H1 (cell line): Measurements from ENCODE around the gene PPP1R14C. TPM values are rescaled to one million over a fixed set of nuclear protein-coding genes. Genes with fewer than 3 reads are reported as not detected.

Source experiments
- CTCF ChIA-PET: fragments of 300-600 bp; sonication (Branson Sonifier 250); formaldehyde crosslinking; loops from one replicate; lab custom pipeline; 2021; ENCODE audit not compliant: partially characterized antibody; lab: Charles Lee
- POLR2A ChIA-PET: fragments of 300-600 bp; sonication (Branson Sonifier 250); formaldehyde crosslinking; loops from one replicate; lab custom pipeline; 2021; ENCODE audit warnings: inconsistent platforms; ENCODE audit not compliant: partially characterized antibody; lab: Charles Lee
- DNase-seq, 2 experiments: peaks; one replicate each; pipeline versions ENCODE4 v3.0.0 to v3.0.0-alpha.2; 2010 to 2022; ENCODE audit warnings: low spot score in 2 of 2, low read depth in 1 of 2, mixed read lengths in 1 of 2
- FAIRE-seq: peaks from 2 replicates; lab custom pipeline; 2011; peaks lifted over from hg19 to GRCh38; lab: Jason Lieb, UNC
- H2AFZ ChIP-seq: 2 replicates; pipeline ENCODE4 v1.8.1; 2012; ENCODE audit warnings: low read length, inconsistent platforms
- H2AK5ac ChIP-seq: 2 replicates; pipeline ENCODE4 v1.6.1; 2013; ENCODE audit warnings: low read depth, low read length
- H2BK120ac ChIP-seq: replicated peaks from 2 replicates; pipeline ENCODE3; 2013; ENCODE audit warnings: low read depth, low read length, inconsistent platforms
- H2BK12ac ChIP-seq: 2 replicates; pipeline ENCODE4 v1.6.1; 2013; ENCODE audit warnings: low read depth, low read length
- H2BK15ac ChIP-seq: 2 replicates; pipeline ENCODE4 v1.6.1; 2013; ENCODE audit warnings: low read length
- H2BK20ac ChIP-seq: 2 replicates; pipeline ENCODE4 v1.6.1; 2013; ENCODE audit warnings: low read length
- H2BK5ac ChIP-seq: 2 replicates; pipeline ENCODE4 v1.6.1; 2013; ENCODE audit warnings: low read depth, low read length
- H3K14ac ChIP-seq: 2 replicates; pipeline ENCODE4 v1.6.1; 2013; ENCODE audit warnings: inconsistent platforms; ENCODE audit not compliant: insufficient read length
- H3K18ac ChIP-seq: 2 replicates; pipeline ENCODE4 v1.6.1; 2013; ENCODE audit warnings: low read length; ENCODE audit errors: extremely low read depth
- H3K23ac ChIP-seq: 2 replicates; pipeline ENCODE4 v1.6.1; 2013; ENCODE audit warnings: inconsistent platforms; ENCODE audit not compliant: insufficient read length
- H3K23me2 ChIP-seq: 2 replicates; pipeline ENCODE4 v1.6.1; 2013; ENCODE audit warnings: low read depth, low read length
- H3K27ac ChIP-seq: 2 replicates; pipeline ENCODE4 v1.6.1; 2011; ENCODE audit warnings: low read depth, low read length, inconsistent platforms
- H3K27me3 ChIP-seq, 4 experiments: replicated peaks in 1 of 4; 1 replicate in 1 of 4; 2 replicates in 3 of 4; pipeline versions ENCODE4 v1.6.1 to v1.8.1; 2011 to 2013; ENCODE audit warnings: low read length in 3 of 4, mild to moderate bottlenecking in 3 of 4, inconsistent platforms in 2 of 4, mixed read lengths in 2 of 4, moderate library complexity in 1 of 4; ENCODE audit not compliant: control insufficient read depth in 3 of 4, insufficient read depth in 3 of 4; ENCODE audit errors: extremely low read depth in 1 of 4
- H3K36me3 ChIP-seq, 4 experiments: 2 replicates each; pipeline versions ENCODE4 v1.6.1 to v1.8.1; 2011 to 2013; ENCODE audit warnings: mild to moderate bottlenecking in 4 of 4, low read length in 3 of 4, moderate library complexity in 2 of 4, control low read depth in 1 of 4, inconsistent platforms in 1 of 4; ENCODE audit not compliant: insufficient read depth in 4 of 4, control insufficient read depth in 2 of 4
- H3K4ac ChIP-seq: replicated peaks from 2 replicates; pipeline ENCODE3; 2013; ENCODE audit warnings: low read length, low read depth, mixed read lengths, inconsistent platforms; ENCODE audit not compliant: insufficient read length
- H3K4me1 ChIP-seq, 4 experiments: replicated peaks in 1 of 4; 1 replicate in 1 of 4; 2 replicates in 3 of 4; pipeline versions ENCODE4 v1.6.1 to v1.8.1; 2011 to 2013; ENCODE audit warnings: low read length in 3 of 4, inconsistent platforms in 2 of 4, mixed read lengths in 1 of 4; ENCODE audit not compliant: insufficient read depth in 4 of 4, control insufficient read depth in 3 of 4
- H3K4me2 ChIP-seq, 2 experiments: 2 replicates each; pipeline versions ENCODE4 v1.6.1 to v1.8.1; 2011 to 2013; ENCODE audit warnings: low read depth in 2 of 2, low read length in 2 of 2, control low read depth in 1 of 2, inconsistent platforms in 1 of 2, mild to moderate bottlenecking in 1 of 2; ENCODE audit not compliant: insufficient read depth in 1 of 2
- H3K4me3 ChIP-seq, 4 experiments: fragments of 200-600, 300-600 bp in 1 of 4; sonication (generic), shearing (Covaris generic), sonication (Bioruptor Twin) in 1 of 4; 2 replicates each; pipeline versions ENCODE4 v1.5.1 to v1.8.1; 2011 to 2016; ENCODE audit warnings: low read length in 4 of 4, low read depth in 3 of 4, control low read depth in 2 of 4, inconsistent platforms in 2 of 4, mild to moderate bottlenecking in 2 of 4, mixed read lengths in 1 of 4, moderate library complexity in 1 of 4; ENCODE audit not compliant: insufficient read depth in 2 of 4; ENCODE audit errors: extremely low read depth in 1 of 4
- H3K56ac ChIP-seq: replicated peaks from 2 replicates; pipeline ENCODE3; 2013; ENCODE audit warnings: low read depth, mild to moderate bottlenecking, mixed read lengths, low read length, inconsistent platforms; ENCODE audit not compliant: insufficient read length
- H3K79me1 ChIP-seq: 2 replicates; pipeline ENCODE4 v1.6.1; 2013; ENCODE audit warnings: low read depth, low read length, control low read depth
- H3K79me2 ChIP-seq, 2 experiments: 2 replicates each; pipeline versions ENCODE4 v1.6.1 to v1.8.1; 2012 to 2013; ENCODE audit warnings: low read length in 2 of 2, mild to moderate bottlenecking in 2 of 2, inconsistent platforms in 1 of 2; ENCODE audit not compliant: insufficient read depth in 2 of 2, control insufficient read depth in 1 of 2
- H3K9ac ChIP-seq, 4 experiments: replicated peaks in 1 of 4; 1 replicate in 1 of 4; 2 replicates in 3 of 4; pipeline versions ENCODE4 v1.6.1 to v1.8.1; 2011 to 2013; ENCODE audit warnings: low read depth in 3 of 4, low read length in 3 of 4, control low read depth in 2 of 4, mild to moderate bottlenecking in 2 of 4, moderate library complexity in 2 of 4, inconsistent platforms in 1 of 4; ENCODE audit errors: extremely low read depth in 1 of 4
- H3K9me3 ChIP-seq, 2 experiments: 2 replicates each; pipeline versions ENCODE4 v1.6.1 to v1.8.1; 2012 to 2013; ENCODE audit warnings: mild to moderate bottlenecking in 2 of 2, moderate library complexity in 2 of 2, control low read depth in 1 of 2, inconsistent platforms in 1 of 2, low read depth in 1 of 2, low read length in 1 of 2, mixed read lengths in 1 of 2; ENCODE audit not compliant: insufficient read depth in 2 of 2
- H4K20me1 ChIP-seq, 2 experiments: replicated peaks in 1 of 2; 2 replicates each; pipeline versions ENCODE3 to v1.8.1; 2011 to 2013; ENCODE audit warnings: inconsistent platforms in 2 of 2, low read length in 2 of 2, mild to moderate bottlenecking in 1 of 2; ENCODE audit not compliant: insufficient read depth in 2 of 2, control insufficient read depth in 1 of 2
- H4K5ac ChIP-seq: 2 replicates; pipeline ENCODE4 v1.6.1; 2013; ENCODE audit warnings: low read length, low read depth, mixed read lengths, inconsistent platforms; ENCODE audit not compliant: insufficient read length
- H4K8ac ChIP-seq: 2 replicates; pipeline ENCODE4 v1.8.0; 2013; ENCODE audit warnings: mild to moderate bottlenecking, moderate library complexity, low read length, inconsistent platforms; ENCODE audit not compliant: insufficient read depth; ENCODE audit errors: extremely low read depth
- H4K91ac ChIP-seq: replicated peaks from 2 replicates; pipeline ENCODE3; 2013; ENCODE audit warnings: low read length, mixed read lengths, inconsistent platforms; ENCODE audit not compliant: insufficient read length
- ASH2L ChIP-seq: fragments of 200-600, 300-600 bp; sonication (generic); IDR thresholded peaks from one replicate; pipeline ENCODE4 v1.7.1; 2017; ENCODE audit warnings: low read length
- CBX5 ChIP-seq: fragments of 300-800, 300-1000 bp; sonication (generic); IDR thresholded peaks from 2 replicates; pipeline ENCODE4 v1.7.1; 2016; ENCODE audit warnings: antibody characterized with exemption, low read length, low read depth
- CREB1 ChIP-seq: IDR thresholded peaks from 2 replicates; pipeline ENCODE4 v1.6.1; 2012; ENCODE audit warnings: inconsistent platforms
- EP300 ChIP-seq, 2 experiments: IDR thresholded peaks; 1 replicate in 1 of 2; 2 replicates in 1 of 2; pipeline ENCODE4 v1.6.1; 2011 to 2012; ENCODE audit warnings: low read depth in 2 of 2, low read length in 2 of 2, mild to moderate bottlenecking in 2 of 2, borderline replicate concordance in 1 of 2, inconsistent platforms in 1 of 2, moderate library complexity in 1 of 2
- EZH2 ChIP-seq: fragments of 200-600 bp; sonication (generic); IDR thresholded peaks from 2 replicates; pipeline ENCODE4 v1.7.1; 2012; ENCODE audit warnings: low read depth, mild to moderate bottlenecking, moderate library complexity, low read length, inconsistent platforms; ENCODE audit not compliant: severe bottlenecking
- HDAC2 ChIP-seq, 2 experiments: fragments of 300-600 bp in 1 of 2; sonication (generic) in 1 of 2; IDR thresholded peaks; 2 replicates each; pipeline ENCODE4 v1.6.1; 2011 to 2012; ENCODE audit warnings: low read depth in 2 of 2, low read length in 2 of 2, mild to moderate bottlenecking in 2 of 2, moderate library complexity in 2 of 2, borderline replicate concordance in 1 of 2, inconsistent platforms in 1 of 2
- JUN ChIP-seq: IDR thresholded peaks from 2 replicates; pipeline ENCODE4 v1.6.1; 2011; ENCODE audit warnings: low read depth, mild to moderate bottlenecking, improper control_type of control experiment, low read length
- NANOG ChIP-seq: IDR thresholded peaks from 2 replicates; pipeline ENCODE4 v1.6.1; 2011; ENCODE audit warnings: low read length, low read depth, mild to moderate bottlenecking, inconsistent platforms; ENCODE audit not compliant: insufficient read depth, poor library complexity, severe bottlenecking
- PHF8 ChIP-seq: fragments of 200-600 bp; sonication (generic); conservative IDR thresholded peaks from 2 replicates; pipeline ENCODE4 v1.7.1; 2012; ENCODE audit warnings: low read depth, mild to moderate bottlenecking, inconsistent platforms, low read length, moderate library complexity
- RBBP5 ChIP-seq: IDR thresholded peaks from 2 replicates; pipeline ENCODE4 v1.7.1; 2012; ENCODE audit warnings: low read depth, mild to moderate bottlenecking, inconsistent platforms, low read length, moderate library complexity, borderline replicate concordance
- SIX5 ChIP-seq: IDR thresholded peaks from 2 replicates; pipeline ENCODE4 v1.6.1; 2011; ENCODE audit warnings: mild to moderate bottlenecking, low read depth, low read length
- SP2 ChIP-seq: IDR thresholded peaks from 2 replicates; pipeline ENCODE4 v1.6.1; 2012; ENCODE audit warnings: mild to moderate bottlenecking, low read length, inconsistent platforms
- TAF7 ChIP-seq: optimal IDR thresholded peaks from 2 replicates; pipeline ENCODE3; 2011; ENCODE audit warnings: low read depth, mild to moderate bottlenecking, inconsistent platforms, low read length, moderate library complexity, borderline replicate concordance
- YY1 ChIP-seq: IDR thresholded peaks from 2 replicates; pipeline ENCODE4 v1.6.1; 2011; ENCODE audit warnings: low read depth, mild to moderate bottlenecking, low read length
- ZNF274 ChIP-seq: IDR thresholded peaks from 2 replicates; pipeline ENCODE4 v1.7.0; 2012; ENCODE audit warnings: low read length, borderline replicate concordance; ENCODE audit errors: extremely low read depth
- WGBS, 2 experiments: shearing (Covaris generic) in 1 of 2; methylation state at CpG; one replicate each; pipeline versions ENCODE4 v1.1.6 to v1.1.7; 2013 to 2015; ENCODE audit warnings: low lambda C conversion rate in 2 of 2, mixed read lengths in 2 of 2, inconsistent platforms in 1 of 2, low coverage in 1 of 2, missing lambda C conversion rate in 1 of 2; ENCODE audit not compliant: insufficient replicate concordance in 2 of 2, insufficient coverage in 1 of 2, insufficient read length in 1 of 2; ENCODE audit errors: extremely low coverage in 1 of 2, missing lambda C conversion rate in 1 of 2; 5-methylcytosine and 5-hydroxymethylcytosine counted together
- polyA plus RNA-seq, 7 experiments: library from polyadenylated mRNA; depleted of rRNA in 3 of 7; stranded (reverse) in 5 of 7; unstranded in 2 of 7; fragments of >200 nt in 5 of 7; fragments of 200-250 nt in 2 of 7; gene quantifications; 1 replicate in 5 of 7; 2 replicates in 1 of 7; 4 replicates in 1 of 7; pipeline versions ENCODE4 v1.2.1 to v1.2.3, GENCODE V29; 2011 to 2013; ENCODE audit warnings: missing spikeins in 2 of 7, mixed read lengths in 2 of 7
- total RNA-seq: library from RNA; stranded (reverse); fragmentation: NEBNext Ultra II Directional; extraction: Animal tissue kit (Norgen Biotek cat#: 25700); gene quantifications from 2 replicates; pipeline ENCODE4 v1.2.1, GENCODE V29; 2021

PPP1R14C gene
- total and polyA plus RNA-seq, 2 of the 8 experiments (the other 6 are each of a cell fraction or from before 2014, with no cell fraction given), result 0.30 to 0.61 TPM

- no peak overlapping the region for H2BK5ac ChIP-seq
- ChIA-PET POLR2A (no interaction called here), CTCF (no interaction called here)
- H3K27ac ChIP-seq, result no peak overlapping the region
- H4K91ac ChIP-seq, result no peak overlapping the region
- no peak overlapping the region for H3K23ac ChIP-seq
- no peak overlapping the region for H3K18ac ChIP-seq
- no peak overlapping the region for H3K14ac ChIP-seq
- no peak overlapping the region for H3K56ac ChIP-seq
- no peaks in the 10 kb centered on the region for H3K79me2 ChIP-seq
- no peak overlapping the region for H2BK120ac ChIP-seq
- H2BK20ac ChIP-seq, result no peak overlapping the region
- no peak overlapping the region for H2AK5ac ChIP-seq
- H3K79me1 ChIP-seq, result no peaks in the 10 kb centered on the region
- DNase-seq (no peak), FAIRE-seq (no peak)
- H3K4me2 ChIP-seq, result no peak overlapping the region
- no peak overlapping the region for H4K8ac ChIP-seq
- H2BK12ac ChIP-seq, result no peak overlapping the region
- no peaks in the 10 kb centered on the region for H3K9me3 ChIP-seq
- no peaks in the 10 kb centered on the region for H3K4me1 ChIP-seq
- no peaks in the 10 kb centered on the region for H3K36me3 ChIP-seq
- 87% methylated on average over 8 of the region's 8 CpGs; no CpG with 5 or more reads in 1 of the 2 experiments for WGBS, 2 experiments
- H3K27me3 ChIP-seq, result no peaks in the 10 kb centered on the region
- H3K9ac ChIP-seq, result no peak overlapping the region
- no peak overlapping the region for H4K5ac ChIP-seq
- no peaks in the 10 kb centered on the region for H3K23me2 ChIP-seq
- no peak overlapping the region for H3K4ac ChIP-seq
- H2AFZ ChIP-seq, result no peak overlapping the region
- no peak overlapping the region for H2BK15ac ChIP-seq
- no peak overlapping the region for H3K4me3 ChIP-seq
- no peaks in the 10 kb centered on the region for H4K20me1 ChIP-seq
- TF ChIP-seq ZNF274 (no peak), SP2 (no peak), EP300 (IDR thresholded peaks at IDR 0.05; ENCODE audit: borderline replicate concordance in 1 of 2, low read depth in 2 of 2, low read length in 2 of 2) (no peak), HDAC2 (IDR thresholded peaks at IDR 0.05; ENCODE audit: borderline replicate concordance in 1 of 2, low read depth in 2 of 2, low read length in 2 of 2) (no peak), SIX5 (no peak), PHF8 (no peak), CBX5 (no peak), CREB1 (no peak), TAF7 (no peak), NANOG (no peak), EZH2 (no peak), ASH2L (no peak), RBBP5 (no peak), JUN (no peak), YY1 (no peak)
These were observed 33.8 kb downstream of the PPP1R14C start for GRCh38 chr6:150176659-150177058.
